A673 (cell line): ENCODE measurements around the gene C1R.
"Not testable (repeated sequence)": the region's sequence is repeated elsewhere in the genome, so short reads cannot be mapped to it uniquely, and the experiment has no call there.

ENCODE experiments used
- CTCF ChIP-seq: fragments of 300-800, 200-600 bp; sonication (generic); conservative IDR thresholded peaks from 2 replicates; pipeline ENCODE4 v1.5.1; 2017; ENCODE audit warnings: low read depth, mild to moderate bottlenecking, antibody characterized with exemption, low read length, moderate library complexity, mixed read lengths
- EZH2 ChIP-seq: fragments of 200-600 bp; sonication (generic); IDR thresholded peaks from 2 replicates; pipeline ENCODE4 v1.6.1; 2017; ENCODE audit warnings: borderline replicate concordance, low read depth, mild to moderate bottlenecking, mixed read lengths, antibody characterized with exemption, low read length; ENCODE audit not compliant: poor library complexity, severe bottlenecking

GRCh38 chr12:7049973-7050372 lies 42.3 kb downstream of the C1R start:
- not testable (repeated sequence) for TF ChIP-seq CTCF, EZH2
